D341Med (cell line): Measurements from ENCODE around the gene ERLIN1.
"Not testable (repeated sequence)": the region's sequence is repeated elsewhere in the genome, so short reads cannot be mapped to it uniquely, and the experiment has no call there.

Source experiments
- DNase-seq: peaks from one replicate; pipeline ENCODE4 v3.0.0; 2012; ENCODE audit warnings: low spot score

ERLIN1 gene

DNA sequence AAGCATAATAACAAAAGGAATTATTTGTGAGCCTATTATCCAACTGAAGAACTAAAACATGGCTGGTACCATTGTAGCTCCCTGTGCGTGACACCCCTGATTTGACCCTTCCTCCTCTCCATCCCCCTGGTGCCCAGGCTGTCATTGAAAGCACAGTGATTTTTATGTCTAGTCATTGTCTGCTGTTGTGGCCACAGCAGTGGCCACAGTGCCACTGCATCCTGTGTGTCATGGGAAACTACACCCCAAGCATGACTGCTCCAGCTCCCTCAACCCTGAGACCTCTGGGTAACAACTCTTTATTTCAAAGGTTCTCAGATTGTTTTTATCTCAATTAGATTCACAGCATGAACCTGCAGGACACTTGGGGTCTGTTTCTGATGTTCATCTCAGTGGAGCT is 52.0 kb downstream of the ERLIN1 start:
- DNase-seq, result no peak

DNA sequence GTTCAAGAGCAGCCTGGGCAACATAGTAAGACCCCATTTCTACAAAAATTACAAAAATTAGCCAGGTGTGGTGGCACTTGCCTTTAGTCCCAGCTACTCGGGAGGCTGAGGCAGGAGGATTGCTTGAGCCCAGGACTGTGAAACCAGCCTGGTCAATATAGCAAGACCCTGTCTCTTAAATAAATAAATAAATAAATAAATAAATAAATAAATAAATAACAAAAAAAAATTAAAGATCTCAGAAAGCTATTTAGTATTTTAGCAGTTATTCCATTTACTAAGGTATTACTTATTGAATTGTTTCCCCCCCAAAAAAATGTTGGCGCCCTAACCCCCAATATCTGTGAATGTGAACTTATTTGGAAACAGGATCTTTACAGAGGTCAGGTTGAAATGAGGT is 53.4 kb downstream of the ERLIN1 start:
- DNase-seq, result no peak

DNA sequence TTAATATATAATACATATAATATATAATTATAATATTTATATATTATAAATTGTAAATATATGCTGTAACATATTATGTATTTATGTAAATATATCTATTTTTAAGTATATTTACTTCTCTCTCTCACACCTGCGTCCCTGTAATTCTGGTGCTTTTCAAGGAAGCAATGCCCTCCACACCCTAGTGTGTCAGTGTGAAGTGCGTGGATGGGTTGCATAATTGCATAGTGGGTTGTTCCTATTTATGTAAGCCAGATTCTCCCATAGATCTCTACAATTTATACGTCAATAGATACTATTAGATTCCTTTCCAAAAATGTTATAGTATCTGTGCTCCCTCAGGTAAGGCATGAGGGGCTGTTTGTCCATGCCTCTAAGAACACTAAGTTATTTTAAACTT is 54.3 kb downstream of the ERLIN1 start:
- no peak for DNase-seq

DNA sequence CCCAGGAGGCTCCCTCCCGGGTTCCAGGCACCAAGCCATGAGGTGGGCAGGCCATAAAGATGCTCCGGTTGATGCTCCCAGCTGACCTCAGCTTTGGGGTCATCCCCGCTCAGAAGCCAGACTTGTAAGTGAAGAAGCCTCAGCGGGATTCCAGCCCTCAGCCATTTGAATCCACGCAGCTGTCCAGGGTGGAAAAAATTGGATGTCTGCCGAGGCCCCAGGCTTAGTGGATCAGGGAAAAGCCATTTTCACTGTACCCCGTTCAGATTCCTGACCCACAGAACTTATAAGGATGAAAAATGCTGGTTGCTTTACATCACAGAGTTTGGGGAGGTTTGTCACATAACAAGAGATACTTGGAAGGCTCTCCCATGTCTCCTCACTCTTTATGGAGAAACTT is 55.0 kb downstream of the ERLIN1 start:
- DNase-seq, result no peak

DNA sequence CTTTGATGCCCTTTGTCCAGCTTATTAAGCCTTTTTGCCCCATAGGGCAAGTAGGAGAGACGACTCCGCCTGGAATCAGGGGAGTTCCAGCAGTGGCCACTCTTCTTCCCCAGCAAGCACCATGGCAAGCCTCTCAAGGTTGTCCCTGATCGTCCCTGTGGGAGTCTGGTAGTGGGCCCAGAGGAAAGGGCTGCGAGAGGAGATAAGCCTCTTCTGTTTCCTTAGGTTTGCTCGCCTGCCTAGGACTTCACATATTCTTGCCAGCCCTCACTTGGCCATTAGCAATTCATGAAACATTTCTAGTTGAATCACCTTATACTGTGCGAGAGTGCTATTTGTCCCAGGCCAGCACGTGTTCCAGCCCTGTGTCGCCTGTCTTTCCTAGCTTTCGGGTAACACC is 56.4 kb downstream of the ERLIN1 start:
- no peak for DNase-seq

DNA sequence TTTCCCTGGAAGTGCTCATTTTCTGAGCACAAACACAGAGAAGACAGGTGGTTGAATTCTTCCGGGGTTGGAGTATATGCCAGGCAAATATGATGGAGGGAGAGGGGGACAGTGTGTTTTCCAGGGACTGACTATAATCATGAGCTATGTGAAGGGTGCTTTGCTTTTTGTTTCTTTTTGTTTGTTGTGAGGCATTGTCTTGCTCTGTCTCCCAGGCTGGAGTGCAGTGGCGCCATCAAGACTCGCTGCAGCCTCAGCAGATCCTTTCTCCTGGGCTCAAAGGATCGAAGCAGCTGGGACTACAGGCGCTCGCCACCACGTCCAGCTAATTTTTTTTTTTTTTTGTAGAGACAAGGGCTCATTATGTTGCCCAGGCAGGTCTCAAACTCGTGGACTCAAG is 56.9 kb downstream of the ERLIN1 start:
- DNase-seq, result no peak

DNA sequence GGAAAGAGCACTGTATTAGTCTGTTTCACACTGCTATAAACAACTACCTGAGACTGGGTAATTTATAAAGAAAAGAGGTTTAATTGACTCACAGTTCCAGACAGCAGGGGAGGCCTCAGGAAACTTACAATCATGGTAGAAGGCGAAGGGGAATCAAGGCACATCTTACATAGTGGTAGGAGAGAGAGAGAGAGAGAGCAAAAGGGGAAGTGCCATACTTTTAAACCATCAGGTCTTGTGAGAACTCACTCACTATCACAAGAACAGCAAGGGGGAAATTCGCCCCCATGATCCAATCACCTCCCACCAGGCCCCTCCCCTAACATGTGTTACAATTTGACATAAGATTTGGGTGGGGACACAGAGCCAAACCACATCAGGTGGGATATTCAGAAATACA is 60.5 kb downstream of the ERLIN1 start:
- not testable (repeated sequence) for DNase-seq

DNA sequence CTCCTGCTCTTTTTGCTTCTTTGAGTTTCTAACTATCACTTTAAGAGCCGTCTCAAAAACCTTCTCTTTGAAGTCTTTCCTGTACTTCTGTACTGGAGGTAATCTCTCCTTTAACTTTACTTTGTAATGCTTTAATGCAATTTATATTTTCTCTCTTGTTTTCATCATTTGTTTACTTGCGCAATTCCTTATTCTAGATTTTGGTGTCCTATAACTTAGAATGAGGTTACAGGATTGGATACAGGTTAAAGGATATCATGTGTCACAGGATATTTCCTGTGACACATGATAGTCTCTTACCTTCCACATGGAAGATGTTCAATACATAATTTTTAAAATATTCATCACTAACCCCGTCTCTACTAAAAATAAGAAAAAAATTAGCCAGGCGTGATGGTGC is 61.7 kb downstream of the ERLIN1 start:
- no peak for DNase-seq

DNA sequence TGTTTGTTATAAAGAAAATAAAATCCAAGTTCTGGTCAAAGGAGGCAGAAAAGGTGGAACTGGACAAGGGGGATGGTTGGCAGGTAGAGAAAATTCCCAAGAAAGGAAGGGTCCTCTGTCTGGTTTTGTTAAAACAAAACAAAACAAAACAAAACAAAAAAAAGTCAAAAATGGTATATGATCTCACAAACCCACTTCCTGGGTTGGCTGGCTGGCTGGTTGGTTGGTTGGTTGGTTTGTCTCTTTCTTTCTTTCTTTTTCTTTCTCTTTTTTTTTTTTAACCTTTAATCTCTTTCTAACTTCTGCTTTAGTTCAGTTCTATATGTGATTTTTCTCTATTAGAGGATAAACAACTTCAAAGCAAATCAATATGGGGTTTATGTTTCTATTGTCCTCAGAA is 63.0 kb downstream of the ERLIN1 start:
- no peak for DNase-seq

DNA sequence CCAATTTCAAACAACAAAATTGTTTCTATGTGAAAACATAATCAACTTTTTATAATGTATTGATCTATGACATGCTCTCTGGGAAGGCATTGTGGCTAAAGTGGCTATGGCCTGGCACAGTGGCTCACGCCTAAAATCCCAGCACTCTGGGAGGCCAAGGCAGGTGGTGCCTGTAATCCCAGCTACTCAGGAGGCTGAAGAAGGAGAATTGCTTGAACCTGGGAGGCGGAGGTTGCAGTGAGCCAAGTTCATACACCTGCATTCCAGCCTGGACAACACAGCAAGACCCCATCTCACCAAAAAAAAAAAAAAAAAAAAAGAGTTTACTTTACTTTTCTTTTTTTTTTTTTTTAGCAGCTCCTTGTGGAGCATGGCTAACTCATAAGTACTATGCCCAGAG is 65.3 kb downstream of the ERLIN1 start:
- DNase-seq, result no peak

DNA sequence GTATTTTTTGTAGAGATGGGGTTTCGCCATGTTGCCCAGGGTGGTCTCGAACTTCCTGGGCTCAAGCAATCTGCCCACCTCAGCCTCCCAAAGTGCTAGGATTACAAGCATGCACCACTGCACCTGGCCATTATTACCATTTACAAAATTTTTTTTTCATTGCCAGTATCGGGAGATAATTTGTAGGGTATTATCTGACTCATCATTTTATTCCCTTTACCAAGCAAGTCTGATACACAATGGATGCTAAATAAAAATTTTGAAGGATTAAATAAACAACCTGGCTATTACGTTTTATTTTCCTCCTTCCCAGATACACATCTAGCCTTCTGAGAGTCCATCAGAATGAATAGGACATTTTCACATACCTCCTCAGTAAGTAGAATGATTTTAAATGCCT is 66.1 kb downstream of the ERLIN1 start:
- no peak for DNase-seq

DNA sequence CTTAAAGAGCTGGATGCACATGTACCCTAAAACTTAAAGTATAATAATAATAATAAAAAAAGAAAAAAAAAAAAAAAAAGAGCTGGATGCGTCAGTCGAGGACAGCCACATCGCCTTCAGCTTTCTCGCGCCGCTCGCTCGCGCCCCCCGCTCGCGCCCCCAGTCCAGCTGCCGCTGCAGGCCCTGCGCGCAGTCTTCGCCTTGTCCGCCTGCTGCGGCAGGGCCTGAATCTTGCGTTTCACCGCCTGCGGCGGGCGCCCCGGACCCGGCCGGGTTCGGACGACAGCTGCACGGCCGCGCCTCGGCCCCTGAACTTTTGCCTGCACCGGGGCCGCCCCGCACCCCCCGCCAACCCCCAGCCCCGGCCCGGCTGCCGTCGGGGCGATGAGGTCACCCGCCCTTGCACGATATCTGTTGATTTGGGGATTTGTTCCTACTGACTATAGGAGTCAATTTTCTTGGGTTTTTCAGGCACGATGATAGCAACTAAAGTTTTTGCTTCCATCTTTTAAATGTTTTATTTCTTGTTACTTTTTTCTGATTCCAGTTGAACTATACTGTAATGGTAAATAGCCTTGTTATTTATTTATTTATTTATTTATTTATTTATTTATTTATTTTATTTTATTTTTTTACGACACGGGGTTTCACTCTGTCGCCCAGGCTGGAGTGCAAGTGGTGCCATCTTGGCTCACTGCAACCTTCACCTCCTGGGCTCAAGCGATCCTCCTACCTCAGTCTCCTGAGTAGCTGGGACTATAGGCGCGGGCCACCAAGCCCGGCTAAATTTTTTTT is 70.7 kb downstream of the ERLIN1 start:
- DNase-seq, result no peak

DNA sequence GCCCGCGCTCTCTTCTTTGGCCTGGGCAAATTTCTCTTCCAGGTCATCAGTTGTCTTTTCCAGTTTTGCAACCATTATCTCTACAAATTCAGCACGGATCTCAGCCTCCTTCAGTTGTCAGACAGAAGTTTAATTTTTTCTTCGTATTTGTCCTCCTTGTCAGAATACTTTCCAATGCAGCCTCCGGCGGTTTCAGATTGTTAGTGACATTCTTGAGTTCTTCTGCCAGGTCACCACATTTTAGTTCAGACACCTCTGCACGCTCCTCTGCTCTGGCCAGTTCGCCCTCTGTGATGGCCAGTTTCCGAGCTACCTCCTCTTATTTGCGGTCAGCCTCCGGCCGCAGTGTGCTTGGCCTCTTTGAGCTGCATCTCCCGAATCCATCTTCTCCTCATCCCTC is 71.4 kb downstream of the ERLIN1 start:
- no peak for DNase-seq

DNA sequence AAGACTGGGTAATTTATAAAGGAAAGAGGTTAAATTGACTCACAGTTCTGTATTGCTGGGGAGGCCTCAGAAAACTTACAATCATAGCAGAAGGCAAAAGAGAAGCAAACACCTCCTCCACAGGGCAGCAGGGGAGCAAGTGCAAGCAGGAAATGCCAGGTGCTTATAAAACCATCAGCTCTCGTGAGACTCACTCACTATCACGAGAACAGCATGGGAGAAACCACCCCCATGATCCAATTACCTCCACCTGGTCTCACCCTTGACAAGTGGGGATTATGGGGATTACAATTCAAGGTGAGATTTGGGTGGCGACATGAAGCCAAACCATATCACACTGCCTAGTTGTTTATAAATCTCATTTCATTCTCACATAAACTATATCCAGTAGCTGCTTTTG is 76.2 kb downstream of the ERLIN1 start:
- no peak for DNase-seq

DNA sequence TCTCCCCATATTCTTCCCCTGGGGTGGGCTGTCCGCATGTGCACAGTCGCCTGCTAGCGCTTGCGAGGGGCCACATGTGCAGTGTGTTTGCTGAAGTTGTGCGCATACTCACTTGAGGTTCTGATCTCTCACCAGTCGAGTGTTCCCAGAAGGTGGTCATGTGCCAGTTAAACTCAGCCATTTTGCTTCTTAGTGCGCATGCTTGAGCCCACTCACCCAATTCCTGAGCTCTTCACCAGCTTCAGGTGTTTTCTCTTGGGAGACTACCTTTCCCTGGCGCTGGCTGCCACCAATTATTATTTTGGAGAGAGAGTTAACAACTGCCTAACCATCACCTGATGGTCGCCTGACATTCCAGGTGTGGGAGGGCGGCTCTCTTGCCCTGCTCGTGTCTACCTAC is 79.0 kb downstream of the ERLIN1 start:
- DNase-seq, result no peak

DNA sequence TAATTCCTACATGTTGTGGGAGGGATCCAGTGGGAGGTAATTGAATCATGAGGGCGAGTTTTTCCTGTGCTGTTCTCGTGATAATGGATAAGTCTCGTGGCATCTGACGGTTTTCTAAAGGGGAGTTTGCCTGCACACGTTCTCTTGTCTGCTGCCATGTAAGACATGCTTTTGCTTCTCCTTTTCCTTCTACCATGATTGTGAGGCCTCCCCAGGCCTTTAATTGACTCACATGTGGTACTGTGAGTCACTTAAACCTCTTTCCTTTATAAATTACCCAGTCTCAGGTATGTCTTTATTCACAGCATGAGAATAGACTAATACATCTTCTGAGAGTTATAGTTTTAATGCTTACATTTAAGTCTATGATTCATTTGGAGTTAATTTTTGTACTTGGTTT is 81.5 kb downstream of the ERLIN1 start:
- DNase-seq, result no peak

DNA sequence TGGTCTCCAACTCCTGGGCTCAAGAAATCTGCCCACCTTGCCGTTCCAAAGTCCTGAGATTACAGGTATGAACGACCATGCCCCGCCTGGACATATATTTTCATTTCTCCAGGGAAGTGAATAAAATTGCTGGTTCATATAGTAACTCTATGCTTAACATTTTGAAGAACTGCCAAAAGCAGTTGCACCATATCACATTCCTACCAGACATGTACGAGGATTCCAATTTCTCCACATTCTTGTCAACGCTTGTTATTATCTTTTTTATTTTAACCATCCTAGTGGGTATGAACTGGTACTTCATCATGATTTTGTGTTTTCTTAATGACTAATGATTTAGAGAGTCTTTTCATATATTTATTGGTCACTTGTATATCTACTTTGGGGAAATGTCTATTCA is 82.2 kb downstream of the ERLIN1 start:
- DNase-seq, result no peak

DNA sequence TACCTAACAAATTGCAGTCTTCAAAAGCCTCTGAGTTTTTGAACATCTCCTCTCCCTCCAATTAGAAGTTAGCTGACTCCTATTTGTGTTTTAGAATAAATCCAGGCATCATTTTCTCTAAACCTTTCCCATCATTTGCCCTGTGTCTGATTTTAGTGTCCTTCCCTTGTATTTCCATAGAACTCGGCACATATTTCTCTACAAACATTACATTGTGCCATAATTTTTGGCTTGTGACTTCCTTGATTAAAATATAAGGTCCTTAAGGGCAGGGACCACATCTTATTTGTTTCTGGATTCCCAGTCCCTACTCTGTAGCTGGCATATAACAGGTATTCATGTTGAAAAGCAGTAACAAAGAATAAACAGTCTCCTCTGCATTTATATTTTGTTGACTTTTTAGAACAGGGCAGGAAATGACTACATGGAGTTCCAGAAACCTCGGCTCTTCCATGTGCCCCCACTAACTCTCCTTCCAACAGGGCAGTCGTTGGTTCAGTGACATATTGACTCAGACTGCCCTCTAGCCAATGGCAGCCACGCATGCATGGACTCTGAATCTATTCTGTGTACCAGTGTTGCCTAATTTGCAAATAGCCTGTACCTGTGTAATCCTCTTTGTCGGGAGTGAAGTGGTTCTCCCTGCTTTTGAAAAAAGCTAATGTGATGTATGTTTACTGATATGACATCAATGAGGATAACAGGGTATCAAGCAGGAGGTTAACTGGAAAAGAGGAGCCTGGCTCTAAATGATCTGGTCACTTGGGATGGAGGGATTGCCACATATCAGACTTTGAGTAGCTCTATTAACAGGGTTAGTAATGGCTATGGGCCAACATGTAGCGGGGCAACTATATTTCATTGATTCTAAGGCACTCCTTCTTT is 84.4 kb downstream of the ERLIN1 start:
- DNase-seq, result no peak

DNA sequence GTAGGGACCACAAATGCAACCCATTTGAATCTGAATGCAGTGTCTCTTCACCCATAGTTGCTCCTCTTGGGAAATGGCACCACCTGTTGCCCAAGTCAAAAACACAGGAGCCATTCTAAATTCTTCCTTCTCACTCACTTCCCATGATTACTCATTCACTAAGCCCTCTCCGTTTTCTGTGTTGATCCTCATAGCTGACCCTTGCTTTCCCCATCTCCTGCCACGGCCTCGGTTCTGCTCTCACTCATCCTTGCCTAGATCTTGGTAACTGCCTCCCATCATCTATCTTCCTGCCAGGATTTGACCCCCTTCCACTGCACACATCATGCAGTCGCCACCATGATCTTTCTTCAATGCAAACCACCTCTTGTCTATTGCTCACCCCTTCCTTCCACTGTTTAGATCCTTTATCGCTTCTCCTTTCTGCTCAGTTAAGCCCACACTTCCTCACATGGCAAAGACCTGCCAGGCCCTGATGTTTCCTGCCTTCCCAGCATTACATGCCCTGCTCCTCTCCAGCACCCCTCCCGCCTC is 85.1 kb downstream of the ERLIN1 start:
- DNase-seq, result no peak
